HCT116 (cell line): ENCODE data around the gene CCL18. TPM values are rescaled to one million over a fixed set of nuclear protein-coding genes. Genes with fewer than 3 reads are reported as not detected.
"Not testable (repeated sequence)": the region's sequence is repeated elsewhere in the genome, so short reads cannot be mapped to it uniquely, and the experiment has no call there.

Experiments used
- ATAC-seq: fragments of 200-7000 bp; cut with Tn5 transposase; 2 replicates; pipeline ENCODE4 v1.9.1; 2020; ENCODE audit warnings: mild to moderate bottlenecking, moderate library complexity
- BruUV-seq: library from RNA; stranded (reverse); fragments of 400-500 nt; replicated peaks from 2 replicates; lab custom pipeline; 2021; lab: Mats Ljungman, UMichigan
- CTCF ChIA-PET: fragments of 300-600 bp; sonication (Branson Sonifier 250); formaldehyde crosslinking; loops from one replicate; lab custom pipeline; 2021; ENCODE audit warnings: antibody characterized with exemption; lab: Charles Lee
- POLR2A ChIA-PET: fragments of 300-600, 350-600 bp; sonication (Branson Sonifier 250); formaldehyde crosslinking; loops from one replicate; lab custom pipeline; 2021; ENCODE audit warnings: antibody characterized with exemption; lab: Charles Lee
- RAD21 ChIA-PET, 2 experiments: fragments of 300-600 bp; sonication (Branson Sonifier 250); formaldehyde crosslinking; loops; one replicate each; lab custom pipeline; 2023; ENCODE audit warnings: low total read pairs in 2 of 2; ENCODE audit not compliant: uncharacterized antibody in 2 of 2, unreplicated experiment in 2 of 2, low non-redundant PET in 1 of 2; lab: Charles Lee
- DNase-seq: peaks from one replicate; pipeline ENCODE4 v3.0.0-alpha.2; 2010; ENCODE audit warnings: low read depth, low spot score
- H2AFZ ChIP-seq: fragments of 200-600 bp; shearing (Covaris generic), sonication (generic); 2 replicates; pipeline ENCODE4 v1.6.1; 2017; ENCODE audit warnings: low read depth, mixed run types, mixed read lengths, antibody characterized with exemption, low read length; ENCODE audit not compliant: poor library complexity, severe bottlenecking
- H3K27ac ChIP-seq: 2 replicates; pipeline ENCODE4 v1.5.1; 2012; ENCODE audit warnings: low read depth, low read length
- H3K27me3 ChIP-seq: fragments of 200-600 bp; sonication (generic); 2 replicates; pipeline ENCODE4 v1.6.1; 2016; ENCODE audit warnings: mixed run types, low read length, mixed read lengths; ENCODE audit not compliant: insufficient read depth
- H3K36me3 ChIP-seq, 2 experiments: fragments of 200-500 bp in 1 of 2; fragments of 200-600 bp in 1 of 2; sonication (Bioruptor generic) in 1 of 2; sonication (generic) in 1 of 2; 2 replicates each; pipeline versions ENCODE4 v1.5.1 to v1.6.1; 2014 to 2016; ENCODE audit warnings: low read length in 2 of 2, inconsistent platforms in 1 of 2, mixed read lengths in 1 of 2, mixed run types in 1 of 2; ENCODE audit not compliant: insufficient read depth in 2 of 2, control insufficient read depth in 1 of 2
- H3K4me1 ChIP-seq, 2 experiments: fragments of 200-600 bp in 1 of 2; sonication (generic) in 1 of 2; 2 replicates each; pipeline versions ENCODE4 v1.5.1 to v1.6.1; 2012 to 2017; ENCODE audit warnings: low read length in 2 of 2, inconsistent platforms in 1 of 2, mild to moderate bottlenecking in 1 of 2, mixed read lengths in 1 of 2, mixed run types in 1 of 2, moderate library complexity in 1 of 2; ENCODE audit not compliant: insufficient read depth in 2 of 2, control insufficient read depth in 1 of 2
- H3K4me2 ChIP-seq: fragments of 200-600 bp; sonication (generic); 2 replicates; pipeline ENCODE4 v1.6.1; 2017; ENCODE audit warnings: mixed run types, low read length, mixed read lengths
- H3K4me3 ChIP-seq, 2 experiments: fragments of 200-600 bp in 1 of 2; sonication (generic) in 1 of 2; replicated peaks in 1 of 2; 2 replicates each; pipeline ENCODE4 v1.5.1; 2011 to 2016; ENCODE audit warnings: low read length in 2 of 2, control low read depth in 1 of 2, low read depth in 1 of 2, mild to moderate bottlenecking in 1 of 2, mixed read lengths in 1 of 2, mixed run types in 1 of 2
- H3K79me2 ChIP-seq: fragments of 200-600 bp; sonication (generic); 2 replicates; pipeline ENCODE4 v1.6.1; 2017; ENCODE audit warnings: mild to moderate bottlenecking, mixed run types, low read length, moderate library complexity, mixed read lengths; ENCODE audit not compliant: insufficient read depth
- H3K9ac ChIP-seq: fragments of 200-600 bp; sonication (generic); 2 replicates; pipeline ENCODE4 v1.6.1; 2016; ENCODE audit warnings: low read length, mixed read lengths
- H3K9me2 ChIP-seq: fragments of 200-600 bp; sonication (generic), shearing (Covaris generic); 2 replicates; pipeline ENCODE4 v1.6.1; 2017; ENCODE audit warnings: mixed run types, mild to moderate bottlenecking, moderate library complexity; ENCODE audit not compliant: insufficient read depth
- H3K9me3 ChIP-seq, 2 experiments: fragments of 200-500 bp in 1 of 2; fragments of 200-600 bp in 1 of 2; sonication (Bioruptor generic) in 1 of 2; sonication (generic) in 1 of 2; 2 replicates each; pipeline ENCODE4 v1.6.1; 2014 to 2017; ENCODE audit warnings: low read length in 2 of 2, mixed read lengths in 2 of 2, inconsistent platforms in 1 of 2, low read depth in 1 of 2, mild to moderate bottlenecking in 1 of 2, mixed run types in 1 of 2, moderate library complexity in 1 of 2; ENCODE audit not compliant: control insufficient read depth in 1 of 2, insufficient read depth in 1 of 2
- H4K20me1 ChIP-seq: fragments of 200-600 bp; sonication (generic), shearing (Covaris generic); 2 replicates; pipeline ENCODE4 v1.6.1; 2017; ENCODE audit warnings: mixed run types, mild to moderate bottlenecking, moderate library complexity; ENCODE audit not compliant: insufficient read depth
- ATF3 ChIP-seq: IDR thresholded peaks from 2 replicates; pipeline ENCODE4 v1.6.1; 2012
- SIN3A ChIP-seq: IDR thresholded peaks from 2 replicates; pipeline ENCODE4 v1.6.1; 2012; ENCODE audit warnings: low read depth
- intact Hi-C: fragments of 100-400 bp; cut with micrococcal nuclease; formaldehyde crosslinking; loops from 2 replicates; pipeline ENCODE4 v1.10.0; 2022
- total RNA-seq: library from RNA; stranded (reverse); gene quantifications from one replicate; pipeline ENCODE4 v1.2.1, GENCODE V29; 2021; ENCODE audit not compliant: unreplicated experiment

The CCL18 gene
- total RNA-seq, 1 experiment from 2014 or later: not detected

GRCh38 chr17:36107660-36108059 is 43.6 kb downstream of the CCL18 start:
- no peak overlapping the region for H3K9ac ChIP-seq
- H3K9me3 ChIP-seq: peaks cover 0 to 6% of the 10 kb centered on the region in 2 experiments; a peak in 1 of 4 replicates
- RAD21 ChIA-PET: no interaction called here
- DNase-seq (no peak), ATAC-seq (no peak)
- no peaks in the 10 kb centered on the region for H3K79me2 ChIP-seq
- no peaks in the 10 kb centered on the region for H4K20me1 ChIP-seq
- no peaks in the 10 kb centered on the region for H3K36me3 ChIP-seq
- CTCF ChIA-PET: no interaction called here
- no TSS peak for BruUV-seq
- no peaks in the 10 kb centered on the region for H3K4me1 ChIP-seq
- H2AFZ ChIP-seq: no peak overlapping the region
- 0 out of 2 replicates have a peak, but pooled peaks cover 3% of the 10 kb centered on the region for H3K27me3 ChIP-seq
- H3K4me2 ChIP-seq: no peak overlapping the region
- TF ChIP-seq SIN3A: no peak
- TF ChIP-seq ATF3: no peak
- POLR2A ChIA-PET: no interaction called here
- no peaks in the 10 kb centered on the region for H3K9me2 ChIP-seq
- H3K27ac ChIP-seq: no peak overlapping the region
- intact Hi-C loops: no loop called here
- H3K4me3 ChIP-seq: no peak overlapping the region

GRCh38 chr17:36108265-36108664 is 44.2 kb downstream of the CCL18 start:
- H3K9ac ChIP-seq, H3K4me3 ChIP-seq, POLR2A ChIA-PET, H3K36me3 ChIP-seq, intact Hi-C loops, H3K79me2 ChIP-seq, H3K27me3 ChIP-seq, DNase-seq, CTCF ChIA-PET, H2AFZ ChIP-seq, H3K4me2 ChIP-seq, H3K9me2 ChIP-seq, H3K27ac ChIP-seq, H3K9me3 ChIP-seq, BruUV-seq, ATAC-seq, RAD21 ChIA-PET, H3K4me1 ChIP-seq, H4K20me1 ChIP-seq: not testable (repeated sequence)
